Fibroblast of lung (primary cell): ENCODE data around the gene TMCC1. TPM values are rescaled to one million over a fixed set of nuclear protein-coding genes. Genes with fewer than 3 reads are reported as not detected.
"Not testable (repeated sequence)": the region's sequence is repeated elsewhere in the genome, so short reads cannot be mapped to it uniquely, and the experiment has no call there.

Experiments
- DNase-seq, 2 donors: peaks; one replicate each; pipeline versions ENCODE4 v3.0.0 to v3.0.0-alpha.2; 2010; ENCODE audit warnings: low read depth in 2 of 2
- H2AFZ ChIP-seq: 2 replicates; pipeline ENCODE4 v1.5.1; 2012; ENCODE audit warnings: low read length, control low read depth, inconsistent platforms
- H3K27ac ChIP-seq: 2 replicates; pipeline ENCODE4 v1.5.1; 2011; ENCODE audit warnings: low read length, control low read depth; ENCODE audit not compliant: insufficient read depth
- H3K27me3 ChIP-seq: 2 replicates; pipeline ENCODE4 v1.5.1; 2011; ENCODE audit warnings: mild to moderate bottlenecking, low read length; ENCODE audit not compliant: control insufficient read depth, insufficient read depth
- H3K36me3 ChIP-seq: 2 replicates; pipeline ENCODE4 v1.5.1; 2011; ENCODE audit warnings: low read length; ENCODE audit not compliant: control insufficient read depth, insufficient read depth
- H3K4me1 ChIP-seq: 2 replicates; pipeline ENCODE4 v1.5.1; 2011; ENCODE audit warnings: low read length; ENCODE audit not compliant: control insufficient read depth, insufficient read depth; ENCODE audit errors: extremely low read depth
- H3K4me2 ChIP-seq: 2 replicates; pipeline ENCODE4 v1.5.1; 2011; ENCODE audit warnings: low read length, control low read depth; ENCODE audit not compliant: insufficient read depth; ENCODE audit errors: extremely low read depth
- H3K4me3 ChIP-seq, 4 experiments: fragments of 200-600 bp in 1 of 4; sonication (generic) in 1 of 4; replicated peaks in 1 of 4; 2 replicates each; pipeline ENCODE4 v1.5.1; 2011 to 2016; ENCODE audit warnings: low read length in 4 of 4, low read depth in 3 of 4, mild to moderate bottlenecking in 3 of 4, control low read depth in 2 of 4, inconsistent platforms in 1 of 4, mixed read lengths in 1 of 4; ENCODE audit not compliant: insufficient read depth in 1 of 4; ENCODE audit errors: control extremely low read depth in 1 of 4
- H3K79me2 ChIP-seq: 2 replicates; pipeline ENCODE4 v1.5.1; 2012; ENCODE audit warnings: mild to moderate bottlenecking, low read length, inconsistent platforms; ENCODE audit not compliant: control insufficient read depth, insufficient read depth
- H3K9ac ChIP-seq: 2 replicates; pipeline ENCODE4 v1.5.1; 2011; ENCODE audit warnings: mild to moderate bottlenecking, low read length, control low read depth; ENCODE audit not compliant: insufficient read depth
- H3K9me3 ChIP-seq: 2 replicates; pipeline ENCODE4 v1.5.1; 2012; ENCODE audit warnings: low read depth, low read length; ENCODE audit not compliant: control insufficient read depth, insufficient read depth
- H4K20me1 ChIP-seq: 2 replicates; pipeline ENCODE4 v1.5.1; 2011; ENCODE audit warnings: low read length; ENCODE audit not compliant: control insufficient read depth, insufficient read depth; ENCODE audit errors: extremely low read depth
- CTCF ChIP-seq, 2 donors: IDR thresholded peaks in 1 of 2; conservative IDR thresholded peaks in 1 of 2; 1 replicate in 1 of 2; 2 replicates in 1 of 2; pipeline ENCODE4 v1.5.1; 2011 to 2012; ENCODE audit warnings: low read length in 2 of 2, control low read depth in 1 of 2, inconsistent platforms in 1 of 2, low read depth in 1 of 2, mild to moderate bottlenecking in 1 of 2
- EZH2 ChIP-seq: IDR thresholded peaks from 2 replicates; pipeline ENCODE4 v1.5.1; 2012; ENCODE audit warnings: low read length, control low read depth, mild to moderate bottlenecking; ENCODE audit errors: missing control alignments
- polyA plus RNA-seq, 2 donors: library from polyadenylated mRNA; depleted of rRNA in 1 of 2; stranded (reverse) in 1 of 2; unstranded in 1 of 2; fragments of >200 nt; gene quantifications; 2 replicates each; pipeline ENCODE4 v1.2.1, GENCODE V29; 2011 to 2012; ENCODE audit warnings: missing spikeins in 1 of 2
- total RNA-seq: library from RNA; depleted of rRNA; stranded (reverse); fragments of >200 nt; gene quantifications from 2 replicates; pipeline ENCODE4 v1.2.1, GENCODE V29; 2014

Gene TMCC1
- total and polyA plus RNA-seq, 2 donors (not counting 1 experiment from before 2014, with no cell fraction given), result 16.2 to 16.8 TPM

DNA sequence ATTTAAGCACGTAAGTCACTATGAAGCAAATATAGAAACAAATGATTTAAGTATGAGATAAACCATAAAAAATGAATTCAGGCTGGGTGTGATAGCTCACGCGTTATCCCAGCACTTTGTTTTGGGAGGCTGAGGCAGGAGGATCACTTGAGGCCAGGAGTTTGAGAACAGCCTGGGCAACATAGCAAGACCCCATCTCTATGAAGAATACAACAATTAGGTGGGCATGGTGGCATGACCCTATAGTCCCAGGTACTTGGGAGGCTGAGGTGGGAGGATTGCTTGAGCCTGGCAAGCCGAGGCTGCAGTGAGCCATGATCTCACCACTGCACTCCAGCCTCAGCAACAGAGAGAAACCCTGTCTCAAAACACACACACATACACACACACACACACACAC lies 34.2 kb downstream of the TMCC1 start:
- Histone ChIP-seq H3K27me3 (no peaks in the 10 kb centered on the region), H3K36me3 (no peaks in the 10 kb centered on the region), H3K4me3 (no peak overlapping the region), H3K4me1 (peaks cover 4% of the 10 kb centered on the region), H4K20me1 (no peaks in the 10 kb centered on the region), H3K9ac (no peak overlapping the region), H2AFZ (no peak overlapping the region), H3K4me2 (no peak overlapping the region), H3K27ac (no peak overlapping the region), H3K9me3 (no peaks in the 10 kb centered on the region), H3K79me2 (peaks cover 4% of the 10 kb centered on the region)
- DNase-seq, result no peak
- no peak for TF ChIP-seq CTCF (conservative IDR thresholded peaks at IDR 0.05 in 1 of 2, IDR thresholded peaks at IDR 0.05 in 1 of 2; ENCODE audit: low read depth in 1 of 2, low read length in 2 of 2)

DNA sequence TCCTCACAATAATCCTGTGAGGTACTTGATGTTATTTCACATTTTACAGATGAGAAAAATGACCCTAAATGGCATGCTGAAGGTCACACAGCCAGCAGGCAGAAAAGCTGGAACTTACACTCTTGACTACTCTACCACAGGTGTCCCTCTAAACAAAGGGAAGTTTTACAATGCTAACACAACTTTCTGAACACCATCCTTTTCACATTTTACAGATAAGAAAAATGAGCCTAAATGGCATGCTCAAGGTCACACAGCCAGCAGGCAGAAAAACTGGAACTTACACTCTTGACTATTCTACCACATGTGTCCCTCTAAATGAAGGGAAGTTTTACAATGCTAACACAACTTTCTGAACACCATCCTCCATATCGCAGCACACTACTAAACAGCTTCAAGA lies 35.6 kb downstream of the TMCC1 start:
- Histone ChIP-seq H2AFZ (no peak overlapping the region), H3K4me1 (peaks cover 4% of the 10 kb centered on the region), H3K4me3 (no peak overlapping the region), H3K4me2 (no peak overlapping the region), H3K27ac (no peak overlapping the region), H3K27me3 (no peaks in the 10 kb centered on the region), H3K9me3 (no peaks in the 10 kb centered on the region), H3K36me3 (no peaks in the 10 kb centered on the region), H3K9ac (no peak overlapping the region), H4K20me1 (no peaks in the 10 kb centered on the region), H3K79me2 (peaks cover 4% of the 10 kb centered on the region)
- TF ChIP-seq EZH2, result no peak
- TF ChIP-seq CTCF (conservative IDR thresholded peaks at IDR 0.05 in 1 of 2, IDR thresholded peaks at IDR 0.05 in 1 of 2; ENCODE audit: low read depth in 1 of 2, low read length in 2 of 2), result no peak
- no peak for DNase-seq

- not testable (repeated sequence) for H2AFZ ChIP-seq, H3K4me2 ChIP-seq, H4K20me1 ChIP-seq, H3K4me1 ChIP-seq, H3K27me3 ChIP-seq, H3K79me2 ChIP-seq, H3K4me3 ChIP-seq, H3K9ac ChIP-seq, H3K36me3 ChIP-seq, H3K27ac ChIP-seq, H3K9me3 ChIP-seq, DNase-seq
Observed at GRCh38 chr3:129856790-129857189, 36.7 kb downstream of the TMCC1 start.
